ENCODE measurements around the gene KAZN.

Gene KAZN

GRCh38 chr1:15017120-15017519, 418.6 kb downstream of the KAZN start:
- no peak overlapping the region for H3K4me3 ChIP-seq (ENCODE audit: low read depth, low read length)
- TF ChIP-seq CTCF (IDR thresholded peaks at IDR 0.05; ENCODE audit: low read depth, low read length): no peak

DNA sequence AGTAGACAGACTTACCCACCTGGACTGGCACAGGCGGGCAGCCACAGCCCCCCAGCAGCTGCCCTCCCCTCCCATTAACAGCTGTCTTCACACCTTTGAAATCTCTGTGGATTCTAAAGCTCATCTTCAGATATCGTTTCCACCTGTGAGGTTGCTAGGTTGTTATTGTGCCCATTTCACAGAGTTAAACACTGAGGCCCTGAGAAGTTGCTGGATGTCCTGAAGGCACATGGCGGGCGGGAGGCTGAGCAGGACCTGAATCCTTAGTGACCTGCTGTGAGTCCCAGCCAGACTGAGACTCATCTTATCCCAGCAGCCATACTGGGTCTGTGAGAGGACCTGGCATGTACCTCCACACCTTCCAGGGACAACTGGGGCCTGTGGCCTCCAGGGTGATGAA, 420.3 kb downstream of the KAZN start:
- H3K4me3 ChIP-seq (ENCODE audit: low read depth, low read length): no peak overlapping the region
- no peak for TF ChIP-seq CTCF (IDR thresholded peaks at IDR 0.05; ENCODE audit: low read depth, low read length)

GRCh38 chr1:15020943-15021745, 422.7 kb downstream of the KAZN start:
- TF ChIP-seq CTCF (IDR thresholded peaks at IDR 0.05; ENCODE audit: low read depth, low read length): no peak
- H3K4me3 ChIP-seq (ENCODE audit: low read depth, low read length): no peak overlapping the region

GRCh38 chr1:15022048-15022447, 423.6 kb downstream of the KAZN start:
- no peak for TF ChIP-seq CTCF (IDR thresholded peaks at IDR 0.05; ENCODE audit: low read depth, low read length)
- no peak overlapping the region for H3K4me3 ChIP-seq (ENCODE audit: low read depth, low read length)

DNA sequence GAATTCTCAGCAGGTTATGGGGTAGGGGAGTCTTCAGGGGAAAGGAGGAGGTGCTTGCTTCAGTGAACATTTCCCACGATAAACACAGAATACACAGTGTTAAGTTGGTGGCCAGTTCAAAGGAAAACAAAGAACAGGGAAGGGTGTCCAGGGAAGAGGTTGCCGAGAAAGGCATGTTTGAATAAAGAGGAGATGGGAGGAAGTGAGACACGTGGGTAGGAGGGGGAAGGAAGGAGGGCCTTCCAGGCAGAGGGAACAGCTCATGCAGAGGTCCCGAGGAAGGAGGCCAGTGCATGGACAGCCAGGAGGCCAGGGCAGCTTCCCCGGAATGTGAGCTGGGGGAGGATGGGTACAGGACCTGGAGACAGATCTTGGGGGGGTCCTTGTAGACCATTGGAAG, 424.7 kb downstream of the KAZN start:
- H3K4me3 ChIP-seq (ENCODE audit: low read depth, low read length): no peak overlapping the region
- no peak for TF ChIP-seq CTCF (IDR thresholded peaks at IDR 0.05; ENCODE audit: low read depth, low read length)

- no peak overlapping the region for H3K4me3 ChIP-seq (ENCODE audit: low read depth, low read length)
- TF ChIP-seq CTCF (IDR thresholded peaks at IDR 0.05; ENCODE audit: low read depth, low read length): no peak
These were observed 425.5 kb downstream of the KAZN start for GRCh38 chr1:15023976-15024375.

GRCh38 chr1:15026117-15026489, 427.6 kb downstream of the KAZN start:
- no peak overlapping the region for H3K4me3 ChIP-seq (ENCODE audit: low read depth, low read length)
- TF ChIP-seq CTCF (IDR thresholded peaks at IDR 0.05; ENCODE audit: low read depth, low read length): no peak
